ENCODE measurements around the gene NLGN4X.

DNA sequence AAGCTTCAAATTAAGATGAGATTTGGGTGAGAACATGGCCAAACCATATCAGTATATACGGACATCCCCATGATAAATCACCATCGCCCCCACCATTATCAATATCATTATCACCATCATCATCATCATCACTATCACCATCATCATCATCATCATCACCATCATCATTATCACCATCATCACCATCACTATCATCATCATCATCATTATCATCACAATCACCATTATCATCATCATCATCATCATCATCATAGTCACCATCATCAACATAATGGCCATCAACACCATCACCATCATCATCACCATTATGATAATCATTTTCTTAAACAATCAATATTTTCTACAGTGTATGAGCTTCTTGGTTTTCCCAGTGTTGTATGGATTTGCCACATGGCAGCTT lies 360.9 kb downstream of the NLGN4X start:
- no peak for TF ChIP-seq SIN3A (IDR thresholded peaks at IDR 0.05; ENCODE audit: borderline replicate concordance, insufficient read depth, low read depth, low read length)
- TF ChIP-seq, protein P1, sequence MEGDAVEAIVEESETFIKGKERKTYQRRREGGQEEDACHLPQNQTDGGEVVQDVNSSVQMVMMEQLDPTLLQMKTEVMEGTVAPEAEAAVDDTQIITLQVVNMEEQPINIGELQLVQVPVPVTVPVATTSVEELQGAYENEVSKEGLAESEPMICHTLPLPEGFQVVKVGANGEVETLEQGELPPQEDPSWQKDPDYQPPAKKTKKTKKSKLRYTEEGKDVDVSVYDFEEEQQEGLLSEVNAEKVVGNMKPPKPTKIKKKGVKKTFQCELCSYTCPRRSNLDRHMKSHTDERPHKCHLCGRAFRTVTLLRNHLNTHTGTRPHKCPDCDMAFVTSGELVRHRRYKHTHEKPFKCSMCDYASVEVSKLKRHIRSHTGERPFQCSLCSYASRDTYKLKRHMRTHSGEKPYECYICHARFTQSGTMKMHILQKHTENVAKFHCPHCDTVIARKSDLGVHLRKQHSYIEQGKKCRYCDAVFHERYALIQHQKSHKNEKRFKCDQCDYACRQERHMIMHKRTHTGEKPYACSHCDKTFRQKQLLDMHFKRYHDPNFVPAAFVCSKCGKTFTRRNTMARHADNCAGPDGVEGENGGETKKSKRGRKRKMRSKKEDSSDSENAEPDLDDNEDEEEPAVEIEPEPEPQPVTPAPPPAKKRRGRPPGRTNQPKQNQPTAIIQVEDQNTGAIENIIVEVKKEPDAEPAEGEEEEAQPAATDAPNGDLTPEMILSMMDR (IDR thresholded peaks at IDR 0.05) = no peak
